IMR-90 (cell line): Measurements from ENCODE around the gene LYPD5. TPM values are rescaled to one million over a fixed set of nuclear protein-coding genes. Genes with fewer than 3 reads are reported as not detected.

ENCODE experiments used
- ATAC-seq: fragments of 200-7000 bp; cut with Tn5 transposase; 2 replicates; pipeline ENCODE4 v1.9.1; 2020; ENCODE audit warnings: low read depth, mild to moderate bottlenecking, moderate library complexity
- BruUV-seq: library from RNA; stranded (reverse); fragments of 400-500 nt; replicated peaks from 2 replicates; lab custom pipeline; 2021; lab: Mats Ljungman, UMichigan
- CTCF ChIA-PET: fragments of 300-600 bp; formaldehyde crosslinking; extraction: SDS; loops from one replicate; lab custom pipeline; 2021; ENCODE audit warnings: antibody characterized with exemption; lab: Yijun Ruan, JAX
- POLR2A ChIA-PET: fragments of 300-600 bp; sonication (Branson Sonifier 250); formaldehyde crosslinking; loops from one replicate; lab custom pipeline; 2022; ENCODE audit warnings: antibody characterized with exemption; ENCODE audit not compliant: unreplicated experiment; lab: Charles Lee
- DNase-seq: peaks from one replicate; pipeline ENCODE4 v3.0.0; 2013
- H2AFZ ChIP-seq: replicated peaks from 2 replicates; pipeline ENCODE3; 2013; ENCODE audit warnings: low read length, mild to moderate bottlenecking; ENCODE audit not compliant: poor library complexity
- H2AK5ac ChIP-seq: 2 replicates; pipeline ENCODE4 v1.6.1; 2013; ENCODE audit warnings: low read depth, low read length, inconsistent platforms
- H2AK9ac ChIP-seq: replicated peaks from 2 replicates; pipeline ENCODE3; 2013; ENCODE audit warnings: mild to moderate bottlenecking, low read depth, low read length, moderate library complexity; ENCODE audit not compliant: poor library complexity
- H2BK120ac ChIP-seq: 2 replicates; pipeline ENCODE4 v1.6.1; 2013; ENCODE audit warnings: low read depth, low read length, inconsistent platforms
- H2BK15ac ChIP-seq: 3 replicates; pipeline ENCODE4 v1.6.1; 2013; ENCODE audit warnings: low read depth, low read length, inconsistent platforms
- H2BK20ac ChIP-seq: 2 replicates; pipeline ENCODE4 v1.6.1; 2013; ENCODE audit warnings: low read depth, mild to moderate bottlenecking, inconsistent platforms, low read length, moderate library complexity
- H2BK5ac ChIP-seq: 2 replicates; pipeline ENCODE4 v1.6.1; 2013; ENCODE audit warnings: mild to moderate bottlenecking, low read depth, low read length, inconsistent platforms; ENCODE audit not compliant: poor library complexity, severe bottlenecking
- H3K14ac ChIP-seq: replicated peaks from 2 replicates; pipeline ENCODE4 v1.6.1; 2013; ENCODE audit warnings: low read depth, low read length, inconsistent platforms
- H3K18ac ChIP-seq: 2 replicates; pipeline ENCODE4 v1.6.1; 2013; ENCODE audit warnings: low read depth, low read length, control low read depth
- H3K23ac ChIP-seq: 2 replicates; pipeline ENCODE4 v1.6.1; 2013; ENCODE audit warnings: low read depth, low read length, inconsistent platforms
- H3K27ac ChIP-seq: 2 replicates; pipeline ENCODE4 v1.5.1; 2013; ENCODE audit warnings: mild to moderate bottlenecking, control low read depth, low read length; ENCODE audit not compliant: insufficient read depth
- H3K27me3 ChIP-seq: 2 replicates; pipeline ENCODE4 v1.6.1; 2013; ENCODE audit warnings: low read length; ENCODE audit not compliant: control insufficient read depth, insufficient read depth
- H3K36me3 ChIP-seq: 2 replicates; pipeline ENCODE4 v1.6.1; 2013; ENCODE audit warnings: low read length, mixed read lengths; ENCODE audit not compliant: control insufficient read depth, insufficient read depth
- H3K4ac ChIP-seq: 2 replicates; pipeline ENCODE4 v1.6.1; 2013; ENCODE audit warnings: low read depth, low read length, inconsistent platforms
- H3K4me1 ChIP-seq: 2 replicates; pipeline ENCODE4 v1.6.1; 2013; ENCODE audit warnings: low read length, mixed read lengths; ENCODE audit not compliant: control insufficient read depth, insufficient read depth
- H3K4me2 ChIP-seq: 2 replicates; pipeline ENCODE4 v1.6.1; 2013; ENCODE audit warnings: low read depth, mild to moderate bottlenecking, control low read depth, low read length, moderate library complexity
- H3K4me3 ChIP-seq: 2 replicates; pipeline ENCODE4 v1.5.1; 2013; ENCODE audit warnings: low read depth, mild to moderate bottlenecking, control low read depth, low read length, moderate library complexity; ENCODE audit not compliant: insufficient read depth
- H3K56ac ChIP-seq: 2 replicates; pipeline ENCODE4 v1.6.1; 2013; ENCODE audit warnings: low read length, inconsistent platforms; ENCODE audit not compliant: insufficient read depth; ENCODE audit errors: extremely low read depth
- H3K79me1 ChIP-seq, 2 experiments: 2 replicates each; pipeline ENCODE4 v1.6.1; 2013; ENCODE audit warnings: low read length in 2 of 2, inconsistent platforms in 1 of 2, low read depth in 1 of 2
- H3K9ac ChIP-seq: 2 replicates; pipeline ENCODE4 v1.6.1; 2013; ENCODE audit warnings: low read depth, low read length, control low read depth
- H3K9me1 ChIP-seq: 2 replicates; pipeline ENCODE4 v1.6.1; 2013; ENCODE audit warnings: low read length, inconsistent platforms; ENCODE audit not compliant: insufficient read depth
- H3K9me3 ChIP-seq: 2 replicates; pipeline ENCODE4 v1.6.1; 2013; ENCODE audit warnings: low read length; ENCODE audit not compliant: control insufficient read depth, insufficient read depth
- H4K20me1 ChIP-seq: 2 replicates; pipeline ENCODE4 v1.6.1; 2013; ENCODE audit warnings: low read length, inconsistent platforms; ENCODE audit not compliant: insufficient read depth
- H4K5ac ChIP-seq: 2 replicates; pipeline ENCODE4 v1.6.1; 2013; ENCODE audit warnings: mild to moderate bottlenecking, low read depth, low read length, control low read depth
- H4K8ac ChIP-seq, 2 experiments: 2 replicates each; pipeline ENCODE4 v1.6.1; 2013; ENCODE audit warnings: low read depth in 2 of 2, low read length in 2 of 2, control low read depth in 1 of 2, inconsistent platforms in 1 of 2
- H4K91ac ChIP-seq: 2 replicates; pipeline ENCODE4 v1.6.1; 2013; ENCODE audit warnings: low read depth, low read length, inconsistent platforms; ENCODE audit not compliant: insufficient read depth
- BHLHE40 ChIP-seq: fragments of 150-350 bp; IDR thresholded peaks from 2 replicates; pipeline ENCODE4 v1.6.1; 2016; ENCODE audit warnings: mild to moderate bottlenecking, low read depth, low read length
- MAFK ChIP-seq: IDR thresholded peaks from 2 replicates; pipeline ENCODE4 v1.6.1; 2012; ENCODE audit warnings: low read depth, low read length, improper control_type of control experiment
- MXI1 ChIP-seq: IDR thresholded peaks from 2 replicates; pipeline ENCODE4 v1.6.1; 2012; ENCODE audit warnings: low read depth, mild to moderate bottlenecking, low read length, moderate library complexity, borderline replicate concordance
- RFX5 ChIP-seq: IDR thresholded peaks from 2 replicates; pipeline ENCODE4 v1.8.0; 2012; ENCODE audit warnings: low read depth, mild to moderate bottlenecking, low read length, moderate library complexity
- WGBS, 2 experiments: methylation state at CpG; one replicate each; pipeline versions ENCODE4 v1.1.5 to v1.1.7; 2013; ENCODE audit warnings: missing lambda C conversion rate in 2 of 2; ENCODE audit not compliant: insufficient read length in 1 of 2; ENCODE audit errors: extremely low coverage in 2 of 2; 5-methylcytosine and 5-hydroxymethylcytosine counted together
- dilution Hi-C: fragments of 300-500 bp; cut with HindIII; formaldehyde crosslinking; loops from one replicate; pipeline ENCODE4 v1.14.3; 2018; ENCODE audit warnings: low sequenced_read_pairs; ENCODE audit not compliant: unreplicated experiment
- in situ Hi-C: fragments of 300-500 bp; cut with MboI; formaldehyde crosslinking; loops from 3 replicates; pipeline ENCODE4 v1.14.3; 2019; ENCODE audit warnings: low sequenced_read_pairs, inconsistent platforms, mixed read lengths
- intact Hi-C: fragments of 100-400 bp; cut with micrococcal nuclease; formaldehyde crosslinking; loops from 2 replicates; pipeline ENCODE4 v1.10.0; 2022
- polyA plus RNA-seq, 3 experiments: library from polyadenylated mRNA; depleted of rRNA; stranded (reverse); fragments of >200 nt; gene quantifications; 2 replicates each; pipeline ENCODE4 v1.2.3, GENCODE V29; 2012; ENCODE audit warnings: low replicate concordance in 1 of 3
- total RNA-seq: library from RNA; depleted of rRNA; stranded (reverse); fragments of >200 nt; gene quantifications from 2 replicates; pipeline ENCODE4 v1.2.3, GENCODE V29; 2012

LYPD5 gene
- total and polyA plus RNA-seq, 2 of the 4 experiments (the other 2 are of a cell fraction): 0.31 to 0.36 TPM

GRCh38 chr19:43847246-43847645 is 45.0 kb upstream of the LYPD5 start:
- H2BK5ac ChIP-seq: no peak overlapping the region
- H3K9me3 ChIP-seq: peaks cover 60% of the 10 kb centered on the region
- WGBS, 2 experiments: no CpG with 5 or more reads among the region's 1 CpG
- no peaks in the 10 kb centered on the region for H3K79me1 ChIP-seq
- no peak overlapping the region for H4K8ac ChIP-seq
- POLR2A ChIA-PET: no interaction called here
- no peak overlapping the region for H3K56ac ChIP-seq
- no peak overlapping the region for H2BK20ac ChIP-seq
- H4K91ac ChIP-seq: no peak overlapping the region
- H2BK15ac ChIP-seq: no peak overlapping the region
- TF ChIP-seq BHLHE40: no peak
- TF ChIP-seq MAFK: no peak
- no peak for TF ChIP-seq RFX5
- no peak for TF ChIP-seq MXI1
- no peak overlapping the region for H2AFZ ChIP-seq
- no TSS peak for BruUV-seq
- no peak overlapping the region for H3K23ac ChIP-seq
- no peak overlapping the region for H3K4me3 ChIP-seq
- no peak overlapping the region for H3K4me2 ChIP-seq
- H2AK5ac ChIP-seq: no peak overlapping the region
- H3K27me3 ChIP-seq: no peaks in the 10 kb centered on the region
- no peak for DNase-seq
- H3K4me1 ChIP-seq: no peaks in the 10 kb centered on the region
- H3K9me1 ChIP-seq: no peaks in the 10 kb centered on the region
- intact Hi-C loops (no loop called here), dilution Hi-C loops (no loop called here), in situ Hi-C loops (no loop called here)
- CTCF ChIA-PET: no interaction called here
- no peaks in the 10 kb centered on the region for H4K20me1 ChIP-seq
- no peak for ATAC-seq
- no peak overlapping the region for H3K18ac ChIP-seq
- no peak overlapping the region for H4K5ac ChIP-seq
- H2AK9ac ChIP-seq: no peak overlapping the region
- no peak overlapping the region for H3K9ac ChIP-seq
- H3K4ac ChIP-seq: no peak overlapping the region
- H3K14ac ChIP-seq: no peak overlapping the region
- H3K36me3 ChIP-seq: peaks cover 39% of the 10 kb centered on the region
- H3K27ac ChIP-seq: no peak overlapping the region
- no peak overlapping the region for H2BK120ac ChIP-seq
